GM12878 (cell line): ENCODE results near the gene SPOCK1. TPM values are rescaled to one million over a fixed set of nuclear protein-coding genes. Genes with fewer than 3 reads are reported as not detected.

Experiments used
- ATAC-seq: fragments of 200-7000 bp; cut with Tn5 transposase; 3 replicates; pipeline ENCODE4 v1.9.1; 2020; ENCODE audit warnings: mild to moderate bottlenecking, moderate library complexity
- BruUV-seq: library from RNA; stranded (reverse); fragments of 400-500 nt; replicated peaks from 2 replicates; lab custom pipeline; 2021; lab: Mats Ljungman, UMichigan
- CTCF ChIA-PET: fragments of 300-600 bp; sonication (Branson Sonifier 250); formaldehyde crosslinking; extraction: SDS; loops from one replicate; lab custom pipeline; 2021; ENCODE audit warnings: inconsistent platforms; lab: Yijun Ruan, JAX
- POLR2A ChIA-PET: fragments of 350-600 bp; formaldehyde crosslinking; extraction: SDS; loops from one replicate; lab custom pipeline; 2021; ENCODE audit warnings: inconsistent platforms; lab: Charles Lee
- RAD21 ChIA-PET: fragments of 300-600 bp; sonication (Branson Sonifier 250); formaldehyde crosslinking; loops from one replicate; lab custom pipeline; 2023; ENCODE audit warnings: antibody characterized with exemption; ENCODE audit not compliant: unreplicated experiment; lab: Charles Lee
- SMC1A ChIA-PET: fragments of 300-600 bp; sonication (Branson Sonifier 250); formaldehyde crosslinking; loops from one replicate; lab custom pipeline; 2023; ENCODE audit not compliant: unreplicated experiment, uncharacterized antibody; lab: Charles Lee
- DNase-seq: peaks from one replicate; pipeline ENCODE4 v3.0.0-alpha.2; 2011; ENCODE audit warnings: low read depth, low spot score
- FAIRE-seq: peaks from 3 replicates; lab custom pipeline; 2011; peaks lifted over from hg19 to GRCh38; lab: Jason Lieb, UNC
- H2AFZ ChIP-seq: 2 replicates; pipeline ENCODE4 v1.6.0; 2011; ENCODE audit warnings: low read depth, low read length, control low read depth; ENCODE audit not compliant: control insufficient read depth
- H3K27ac ChIP-seq: 2 replicates; pipeline ENCODE4 v1.5.1; 2011; ENCODE audit warnings: control low read depth; ENCODE audit not compliant: control insufficient read depth, insufficient read depth
- H3K27me3 ChIP-seq, 2 experiments: replicated peaks in 1 of 2; 2 replicates each; pipeline versions ENCODE4 v1.6.0 to v1.6.1; 2011; ENCODE audit warnings: low read length in 1 of 2; ENCODE audit not compliant: control insufficient read depth in 2 of 2, insufficient read depth in 2 of 2
- H3K36me3 ChIP-seq, 2 experiments: 2 replicates each; pipeline ENCODE4 v1.5.1; 2011; ENCODE audit warnings: low read length in 1 of 2; ENCODE audit not compliant: control insufficient read depth in 2 of 2, insufficient read depth in 2 of 2
- H3K4me1 ChIP-seq: 2 replicates; pipeline ENCODE4 v1.6.1; 2011; ENCODE audit warnings: mild to moderate bottlenecking, low read length, moderate library complexity, mixed read lengths; ENCODE audit not compliant: control insufficient read depth, insufficient read depth
- H3K4me2 ChIP-seq: 2 replicates; pipeline ENCODE4 v1.6.0; 2011; ENCODE audit warnings: control low read depth; ENCODE audit not compliant: control insufficient read depth, insufficient read depth
- H3K4me3 ChIP-seq: fragments of 200-600 bp; sonication (generic); 2 replicates; pipeline ENCODE4 v1.5.1; 2016
- H3K79me2 ChIP-seq: 2 replicates; pipeline ENCODE4 v1.6.0; 2011; ENCODE audit warnings: low read length; ENCODE audit not compliant: control insufficient read depth, insufficient read depth
- H3K9ac ChIP-seq: 2 replicates; pipeline ENCODE4 v1.8.0; 2011; ENCODE audit warnings: low read length, control low read depth, mixed read lengths; ENCODE audit not compliant: control insufficient read depth, insufficient read depth
- H3K9me3 ChIP-seq: replicated peaks from 3 replicates; pipeline ENCODE4 v1.5.1; 2011; ENCODE audit warnings: mild to moderate bottlenecking, low read length; ENCODE audit not compliant: control insufficient read depth, insufficient read depth
- H4K20me1 ChIP-seq: 2 replicates; pipeline ENCODE4 v1.6.0; 2011; ENCODE audit not compliant: control insufficient read depth, insufficient read depth
- CUX1 ChIP-seq: IDR thresholded peaks from 2 replicates; pipeline ENCODE4 v1.6.1; 2012; ENCODE audit warnings: improper control_type of control experiment, low read depth, low read length; ENCODE audit not compliant: insufficient replicate concordance
- HSF1 ChIP-seq: fragments of 150-350 bp; IDR thresholded peaks from 2 replicates; pipeline ENCODE4 v1.6.1; 2014; ENCODE audit warnings: mild to moderate bottlenecking, low read depth, low read length
- MEF2B ChIP-seq: fragments of 450-650 bp; IDR thresholded peaks from 2 replicates; pipeline ENCODE4 v1.6.1; 2018; ENCODE audit warnings: mild to moderate bottlenecking, moderate library complexity; ENCODE audit not compliant: partially characterized antibody, poor library complexity, severe bottlenecking
- ZNF207 ChIP-seq: fragments of 450-650 bp; IDR thresholded peaks from 2 replicates; pipeline ENCODE4 v1.6.1; 2014; ENCODE audit warnings: antibody characterized with exemption, mild to moderate bottlenecking, borderline replicate concordance
- WGBS: methylation state at CpG from one replicate; pipeline ENCODE4 v1.1.6; 2016; ENCODE audit warnings: low lambda C conversion rate; ENCODE audit not compliant: insufficient replicate concordance, insufficient coverage; ENCODE audit errors: missing lambda C conversion rate; 5-methylcytosine and 5-hydroxymethylcytosine counted together
- in situ Hi-C: fragments of 300-500 bp; cut with MboI; formaldehyde crosslinking; loops from 9 replicates; pipeline ENCODE4 v1.14.3; 2018; ENCODE audit warnings: mixed read lengths
- intact Hi-C: fragments of 100-400 bp; cut with micrococcal nuclease; formaldehyde crosslinking; loops from one replicate; pipeline ENCODE4 v1.14.2; 2022; ENCODE audit not compliant: unreplicated experiment
- polyA plus RNA-seq, 11 experiments: library from polyadenylated mRNA; depleted of rRNA in 4 of 11; unstranded in 6 of 11; stranded (reverse) in 5 of 11; fragments of >200 nt; fragmentation: Nextera tagmentation in 4 of 11; fragmentation: Illumina TruSeq in 1 of 11; extraction: Ambion mirVana in 4 of 11; extraction: Trizol in 1 of 11; gene quantifications; 1 replicate in 1 of 11; 2 replicates in 10 of 11; pipeline versions ENCODE4 v1.2.1 to v1.2.3, GENCODE V29; 2011 to 2016; ENCODE audit warnings: inconsistent platforms in 2 of 11, missing spikeins in 2 of 11, low read depth in 1 of 11
- total RNA-seq, 4 experiments: library from RNA; depleted of rRNA in 3 of 4; stranded (reverse); fragments of >200 nt in 3 of 4; fragmentation: Illumina TruSeq in 1 of 4; extraction: Trizol in 1 of 4; gene quantifications; 2 replicates each; pipeline versions ENCODE4 v1.2.1 to v1.2.3, GENCODE V29; 2013 to 2021
- TF ChIP-seq, protein P1 (sequence below), 3 experiments: IDR thresholded peaks in 2 of 3; conservative IDR thresholded peaks in 1 of 3; 2 replicates each; pipeline ENCODE4 v1.5.1; 2011; ENCODE audit warnings: low read depth in 3 of 3, low read length in 3 of 3, mild to moderate bottlenecking in 3 of 3, control low read depth in 2 of 3, moderate library complexity in 2 of 3, inconsistent platforms in 1 of 3, mixed read lengths in 1 of 3; ENCODE audit not compliant: control insufficient read depth in 2 of 3, insufficient read depth in 1 of 3; ENCODE audit errors: extremely low read depth in 1 of 3

SPOCK1 gene
- total and polyA plus RNA-seq, 10 of the 15 experiments (the other 5 are each of a cell fraction or from before 2014, with no cell fraction given), result 0.06 to 0.68 (median 0.25) TPM; not detected in 3

DNA sequence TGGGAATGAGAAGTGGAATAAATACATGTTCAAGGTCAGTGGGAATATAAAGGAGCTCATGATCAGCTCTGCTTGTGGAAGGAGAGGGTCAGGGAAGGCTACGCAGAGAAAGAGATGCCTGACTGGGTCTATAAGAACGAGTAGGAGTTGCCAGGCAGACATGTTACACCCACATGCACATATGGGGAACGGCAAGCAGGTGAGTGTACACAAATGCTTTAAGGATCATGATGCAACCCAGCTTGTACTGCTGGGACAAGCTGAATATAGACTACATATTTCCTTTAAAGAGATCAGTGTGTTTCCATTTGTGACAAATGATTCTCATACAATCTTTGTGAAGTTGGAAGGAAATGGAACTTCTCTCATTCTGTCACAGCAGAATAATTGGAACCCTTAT lies 141.7 kb downstream of the SPOCK1 start:
- in situ Hi-C loops (no loop called here), intact Hi-C loops (no loop called here)
- H3K4me2 ChIP-seq, result no peak overlapping the region
- H3K27me3 ChIP-seq, result no peaks in the 10 kb centered on the region
- H3K4me3 ChIP-seq, result no peak overlapping the region
- H3K27ac ChIP-seq, result no peak overlapping the region
- 23% methylated on average over 3 of the region's 3 CpGs for WGBS
- ATAC-seq (no peak), FAIRE-seq (no peak), DNase-seq (no peak)
- POLR2A ChIA-PET, result interaction anchor here (0.5 kb wide), 1 partner anchor 387 kb away, joined by 4 read pairs; no protein-coding TSS in a partner anchor
- no peaks in the 10 kb centered on the region for H3K4me1 ChIP-seq
- RAD21 ChIA-PET, result no interaction called here
- CTCF ChIA-PET, result interaction anchor here (2.0 kb wide), 1 partner anchor 12 kb away, joined by 4 read pairs; no protein-coding TSS in a partner anchor
- no peak overlapping the region for H2AFZ ChIP-seq
- no TSS peak for BruUV-seq
- H3K79me2 ChIP-seq, result no peaks in the 10 kb centered on the region
- no peaks in the 10 kb centered on the region for H4K20me1 ChIP-seq
- H3K9ac ChIP-seq, result no peak overlapping the region
- TF ChIP-seq HSF1 (no peak), CUX1 (no peak), MEF2B (no peak), ZNF207 (no peak)
- TF ChIP-seq, protein P1, sequence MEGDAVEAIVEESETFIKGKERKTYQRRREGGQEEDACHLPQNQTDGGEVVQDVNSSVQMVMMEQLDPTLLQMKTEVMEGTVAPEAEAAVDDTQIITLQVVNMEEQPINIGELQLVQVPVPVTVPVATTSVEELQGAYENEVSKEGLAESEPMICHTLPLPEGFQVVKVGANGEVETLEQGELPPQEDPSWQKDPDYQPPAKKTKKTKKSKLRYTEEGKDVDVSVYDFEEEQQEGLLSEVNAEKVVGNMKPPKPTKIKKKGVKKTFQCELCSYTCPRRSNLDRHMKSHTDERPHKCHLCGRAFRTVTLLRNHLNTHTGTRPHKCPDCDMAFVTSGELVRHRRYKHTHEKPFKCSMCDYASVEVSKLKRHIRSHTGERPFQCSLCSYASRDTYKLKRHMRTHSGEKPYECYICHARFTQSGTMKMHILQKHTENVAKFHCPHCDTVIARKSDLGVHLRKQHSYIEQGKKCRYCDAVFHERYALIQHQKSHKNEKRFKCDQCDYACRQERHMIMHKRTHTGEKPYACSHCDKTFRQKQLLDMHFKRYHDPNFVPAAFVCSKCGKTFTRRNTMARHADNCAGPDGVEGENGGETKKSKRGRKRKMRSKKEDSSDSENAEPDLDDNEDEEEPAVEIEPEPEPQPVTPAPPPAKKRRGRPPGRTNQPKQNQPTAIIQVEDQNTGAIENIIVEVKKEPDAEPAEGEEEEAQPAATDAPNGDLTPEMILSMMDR (IDR thresholded peaks at IDR 0.05 in 2 of 3, conservative IDR thresholded peaks at IDR 0.05 in 1 of 3; ENCODE audit: control insufficient read depth in 2 of 3, extremely low read depth in 1 of 3, insufficient read depth in 1 of 3, low read depth in 3 of 3, low read length in 3 of 3), result no peak
- SMC1A ChIA-PET, result interaction anchor here (1.0 kb wide), 1 partner anchor 32 kb away, joined by 3 read pairs; no protein-coding TSS in a partner anchor
- H3K36me3 ChIP-seq, result no peaks in the 10 kb centered on the region
- no peaks in the 10 kb centered on the region for H3K9me3 ChIP-seq
